Measurements from ENCODE around the gene RFC4.

GRCh38 chr3:186825872-186826409 is 19.7 kb upstream of the RFC4 start:
- TF ChIP-seq CTCF (IDR thresholded peaks at IDR 0.05) (no peak), POLR2AphosphoS5 (IDR thresholded peaks at IDR 0.05; ENCODE audit: low read depth, low read length) (no peak), REST (IDR thresholded peaks at IDR 0.05; ENCODE audit: insufficient read depth in 1 of 2, low read depth in 2 of 2, low read length in 1 of 2) (no peak), TCF7L2 (IDR thresholded peaks at IDR 0.05; ENCODE audit: low read depth, low read length) (no peak)

Measured in Panc1 (cell line).